HG02852 (cell line): Measurements from ENCODE around the gene FOCAD.
A peak's percentile ranks its signal among the peaks of the same experiment; 100 is the strongest.
"Not testable (repeated sequence)": the region's sequence is repeated elsewhere in the genome, so short reads cannot be mapped to it uniquely, and the experiment has no call there.

Experiments
- ATAC-seq: cut with Tn5 transposase; IDR thresholded peaks from one replicate; pipeline ENCODE4 v1.9.1; 2021; ENCODE audit warnings: mild to moderate bottlenecking, moderate library complexity; ENCODE audit not compliant: unreplicated experiment

FOCAD gene

DNA sequence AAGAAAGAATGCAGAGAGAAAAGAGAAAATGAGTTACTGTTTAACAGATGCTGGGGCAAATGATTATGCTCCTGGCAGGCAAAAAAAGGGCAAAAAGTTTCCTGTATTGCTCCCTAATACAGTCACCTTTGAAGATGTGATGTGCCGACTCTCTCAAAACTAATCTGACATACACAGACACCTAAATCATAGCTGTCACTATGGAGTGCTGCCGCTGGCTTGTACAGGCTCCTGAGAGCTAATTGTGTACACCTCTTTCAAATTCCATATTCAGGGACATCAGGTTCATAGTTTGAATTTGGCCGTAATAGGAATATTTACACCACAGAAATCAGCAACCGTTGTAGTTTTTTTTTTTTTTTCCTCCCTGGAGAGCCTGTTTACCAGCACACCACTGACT, 12.4 kb upstream of the FOCAD start:
- ATAC-seq = no peak

GRCh38 chr9:20673537-20673936, 10.5 kb upstream of the FOCAD start:
- ATAC-seq = not testable (repeated sequence)

GRCh38 chr9:20681467-20681866, 2.6 kb upstream of the FOCAD start:
- no peak for ATAC-seq

- peak; percentile 16 for ATAC-seq
These were observed 566 bp upstream of the FOCAD start for GRCh38 chr9:20683351-20684034.

GRCh38 chr9:20684875-20685696, 1.0 kb downstream of the FOCAD start:
- no peak for ATAC-seq

GRCh38 chr9:20685769-20686168, 1.7 kb downstream of the FOCAD start:
- ATAC-seq = no peak

DNA sequence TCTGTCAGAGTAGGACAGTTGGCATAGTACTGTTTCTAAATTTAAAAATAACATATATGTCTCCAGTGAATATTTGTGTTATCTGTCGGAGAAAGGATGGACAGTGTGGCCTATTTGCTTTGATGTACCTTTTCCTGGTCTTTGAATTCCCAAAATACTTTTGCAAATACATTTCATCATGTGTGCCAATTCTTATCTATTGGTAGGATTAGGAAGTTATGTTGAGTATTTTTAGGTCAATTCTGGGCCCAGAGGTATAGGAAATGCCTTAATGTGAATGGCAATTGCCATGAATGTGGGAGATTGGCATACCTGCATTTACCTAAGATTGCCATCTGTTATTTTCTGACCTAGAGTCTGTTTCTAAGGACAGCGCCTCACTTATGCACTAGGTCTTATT, 5.8 kb downstream of the FOCAD start:
- ATAC-seq = no peak

GRCh38 chr9:20692554-20692953, 8.5 kb downstream of the FOCAD start:
- no peak for ATAC-seq

GRCh38 chr9:20693068-20693467, 9.0 kb downstream of the FOCAD start:
- no peak for ATAC-seq

GRCh38 chr9:20694248-20694647, 10.2 kb downstream of the FOCAD start:
- ATAC-seq = no peak

- no peak for ATAC-seq
These were observed 13.1 kb downstream of the FOCAD start for GRCh38 chr9:20697021-20697719.

DNA sequence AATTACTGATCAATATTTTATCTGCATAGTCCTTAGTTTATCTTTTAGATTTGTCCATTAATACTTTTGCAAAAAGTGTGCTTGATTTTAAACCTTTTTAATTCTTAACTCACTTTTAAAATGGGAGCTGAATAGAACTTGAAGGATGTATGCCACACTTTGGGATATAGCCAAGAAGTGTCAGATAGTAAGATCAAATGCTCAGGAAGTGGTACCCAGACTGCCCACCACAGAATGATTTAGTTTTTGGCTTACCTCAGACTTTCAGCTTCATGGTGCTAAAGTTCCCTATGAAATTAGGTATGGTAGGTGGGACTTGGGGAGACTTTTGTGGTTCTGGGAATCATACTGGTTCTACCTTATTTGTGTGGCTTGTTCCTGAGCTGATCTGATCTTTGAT, 14.7 kb downstream of the FOCAD start:
- ATAC-seq = no peak

- no peak for ATAC-seq
These were observed 17.0 kb downstream of the FOCAD start for GRCh38 chr9:20701060-20701459.

DNA sequence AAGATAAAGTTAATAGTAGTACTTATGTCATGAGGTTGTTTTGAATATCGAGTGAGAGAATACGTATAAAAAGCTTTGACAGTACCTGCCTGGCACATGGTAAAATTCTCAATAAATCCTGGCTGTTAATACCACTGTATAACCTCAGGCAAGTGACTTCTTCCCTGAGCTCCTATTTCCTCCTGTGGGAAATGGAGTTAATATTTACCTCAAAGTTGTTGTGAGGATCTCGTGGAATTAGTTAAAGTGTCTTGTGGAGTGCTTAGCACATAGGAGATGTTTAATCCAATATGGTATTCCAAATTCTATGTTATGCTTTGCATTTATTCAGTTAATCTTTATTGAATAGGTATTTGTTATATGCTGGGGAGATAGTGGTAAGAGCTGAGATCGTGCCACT, 18.5 kb downstream of the FOCAD start:
- no peak for ATAC-seq

DNA sequence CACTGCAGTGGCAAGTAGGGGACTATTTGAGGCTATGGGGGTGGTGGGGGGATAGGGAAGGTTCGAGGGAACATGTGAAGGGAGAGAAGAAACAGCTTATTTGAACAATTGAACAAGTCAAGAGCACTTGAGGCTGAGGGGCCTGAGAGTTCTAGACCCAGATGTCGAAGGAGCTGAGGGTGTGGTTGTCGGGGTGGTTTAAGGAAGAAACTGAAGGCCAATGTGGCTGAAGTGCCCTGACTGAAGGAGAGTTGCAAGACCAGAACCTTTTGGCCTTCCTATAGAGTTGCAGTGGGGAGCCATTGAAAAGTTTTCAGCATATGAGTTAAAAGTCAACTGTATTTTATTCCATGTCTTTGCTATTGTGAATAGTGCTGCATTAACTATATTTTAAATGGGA, 19.1 kb downstream of the FOCAD start:
- ATAC-seq = no peak

DNA sequence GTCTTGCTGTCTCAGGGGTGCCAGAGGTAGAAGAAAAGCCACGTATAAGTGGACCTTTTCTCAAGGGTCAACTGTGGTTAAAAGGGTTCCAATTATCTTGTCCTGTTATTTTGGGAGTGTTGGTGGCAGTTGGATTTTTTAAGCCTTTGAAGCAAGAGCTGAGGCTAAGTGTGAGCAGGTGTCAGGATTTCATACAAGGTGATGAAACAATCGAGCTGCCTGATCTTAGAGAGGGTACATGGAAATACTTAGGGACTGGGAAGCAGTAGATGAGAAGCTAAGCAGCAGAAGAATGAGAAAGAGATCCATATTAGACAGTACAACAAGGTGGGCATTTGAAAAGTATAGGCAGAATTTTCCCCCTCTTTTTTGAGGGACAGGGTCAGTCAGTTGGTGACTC, 23.6 kb downstream of the FOCAD start:
- ATAC-seq = no peak

DNA sequence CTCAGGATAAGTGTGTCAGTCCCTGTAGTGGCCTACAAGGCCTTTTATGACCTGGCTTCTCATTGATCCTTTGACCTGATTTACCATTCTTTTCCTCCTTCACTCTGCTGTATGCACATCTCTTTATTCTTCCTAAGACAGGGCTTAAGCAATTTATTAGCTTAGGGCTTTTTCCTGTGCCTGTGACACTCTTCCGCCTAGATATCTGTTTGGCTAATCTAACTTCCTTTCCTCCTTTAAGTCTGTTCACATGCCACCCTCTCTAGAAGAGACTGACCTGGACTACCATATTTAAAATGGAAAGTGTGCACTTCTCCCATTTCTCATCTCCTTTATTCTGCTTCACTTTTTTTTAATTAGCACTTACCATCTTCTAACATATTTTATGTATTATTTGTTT, 29.1 kb downstream of the FOCAD start:
- ATAC-seq = no peak

DNA sequence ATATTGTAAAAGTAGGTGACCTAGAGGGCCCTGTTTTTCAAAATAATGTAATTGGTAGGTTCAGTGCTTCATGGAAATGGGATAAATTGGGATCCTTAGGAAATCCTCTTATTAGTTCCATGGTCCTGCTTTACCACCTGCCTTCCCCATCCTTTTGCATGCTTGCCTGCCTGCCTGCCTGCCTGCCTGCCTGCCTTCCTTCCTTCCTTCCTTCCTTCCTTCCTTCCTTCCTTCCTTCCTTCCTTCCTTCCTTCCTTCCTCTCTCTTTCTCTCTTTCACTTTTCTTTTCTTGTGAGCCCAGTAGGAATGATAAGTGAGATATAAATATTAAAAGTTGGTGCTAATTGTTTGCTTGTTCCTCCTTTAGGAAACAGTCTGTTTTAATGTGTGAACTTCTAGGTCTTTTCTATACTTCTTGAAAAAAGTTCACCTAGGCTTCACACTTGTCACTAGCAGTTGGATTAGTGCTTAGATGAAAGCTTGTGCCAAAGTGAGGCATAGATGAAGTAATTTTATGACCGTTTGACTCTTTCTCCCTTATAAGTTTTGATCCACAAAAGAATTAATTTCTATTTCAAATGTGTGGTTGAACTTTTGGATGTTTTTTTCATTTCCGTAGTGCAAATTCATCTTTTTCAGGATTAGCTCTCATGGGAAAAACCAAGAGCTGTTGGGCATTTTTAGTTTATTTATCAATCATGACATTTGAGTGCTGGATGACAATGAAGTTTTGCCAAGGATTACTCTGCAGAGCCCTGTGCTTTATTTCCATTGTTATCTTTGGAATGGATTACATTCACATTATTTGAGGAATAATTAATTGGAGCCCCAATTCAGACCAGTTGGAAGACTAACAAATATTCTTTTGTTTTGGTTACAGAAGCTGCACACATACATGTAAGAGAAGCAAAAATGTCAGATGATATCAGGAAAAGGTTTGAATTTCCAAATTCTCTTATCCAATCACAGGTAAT, 30.7 kb downstream of the FOCAD start:
- ATAC-seq = no peak

- ATAC-seq = no peak
These were observed 38.2 kb downstream of the FOCAD start for GRCh38 chr9:20722221-20722620.

DNA sequence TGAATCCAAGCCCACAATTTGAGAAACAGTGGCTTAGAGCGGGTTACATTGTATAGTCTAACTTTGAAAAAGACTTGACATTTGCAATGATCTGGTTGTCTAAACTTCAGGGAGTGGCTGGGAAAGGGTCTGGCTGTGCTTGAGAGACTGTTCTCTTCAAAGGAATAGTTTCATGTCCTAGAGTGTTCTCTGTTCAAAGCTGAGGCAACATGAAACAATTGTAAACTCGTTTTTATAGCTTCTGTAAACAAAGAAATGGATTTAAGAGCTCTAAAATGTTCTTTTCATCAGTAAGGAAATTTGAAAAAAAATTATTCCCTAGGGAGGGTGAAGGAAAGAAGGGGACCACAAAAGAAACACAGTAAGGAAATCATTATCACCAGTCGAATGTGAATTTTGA, 41.6 kb downstream of the FOCAD start:
- ATAC-seq = no peak

DNA sequence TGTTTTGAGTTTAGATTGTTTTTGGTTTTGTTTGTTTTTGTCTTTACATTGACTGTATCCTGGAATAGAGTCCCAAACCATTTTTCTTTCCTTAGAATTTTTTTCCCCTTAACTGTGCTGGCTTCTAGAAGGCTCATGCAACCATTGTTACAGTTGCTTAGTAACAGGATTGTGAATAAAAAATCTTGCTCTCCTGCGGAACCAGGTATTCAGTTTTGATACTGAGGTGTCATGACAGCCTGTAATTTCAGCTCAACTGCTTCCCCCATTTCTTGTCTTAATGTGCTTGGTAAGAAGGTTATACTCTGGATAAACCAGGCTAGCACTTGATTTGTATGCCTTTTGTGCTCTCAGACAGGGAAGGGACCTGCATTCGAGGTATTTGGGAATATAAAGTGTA, 42.1 kb downstream of the FOCAD start:
- ATAC-seq = no peak
